ENCODE measurements around the gene CIBAR2.

CIBAR2 gene

GRCh38 chr16:85112364-85112763, at the start of gene CIBAR2:
Gene CIBAR2 (minus strand): TSS chr16:85112472. CDS start chr16:85112352, 120 bp downstream.
- Histone ChIP-seq H3K9ac (ENCODE audit: low read depth, low read length) (no peak within 1 kb of the TSS), H3K27me3 (ENCODE audit: control insufficient read depth, insufficient read depth, low read length) (no peaks in the 10 kb centered on the region), H3K27ac (ENCODE audit: low read depth, low read length) (no peak within 1 kb of the TSS), H3K4me3 (ENCODE audit: low read depth, low read length) (no peak within 1 kb of the TSS), H3K4me1 (ENCODE audit: control insufficient read depth, insufficient read depth, low read length) (peaks cover 4% of the 10 kb centered on the region; the same call in 1 of the 2 replicates), H3K36me3 (ENCODE audit: control insufficient read depth, insufficient read depth, low read length) (no peaks in the 10 kb centered on the region), H3K9me3 (ENCODE audit: control insufficient read depth, insufficient read depth, low read length) (no peaks in the 10 kb centered on the region)

- Histone ChIP-seq H3K4me3 (ENCODE audit: low read depth, low read length) (no peak overlapping the region), H3K36me3 (ENCODE audit: control insufficient read depth, insufficient read depth, low read length) (no peaks in the 10 kb centered on the region), H3K9ac (ENCODE audit: low read depth, low read length) (no peak overlapping the region), H3K27ac (ENCODE audit: low read depth, low read length) (no peak overlapping the region), H3K9me3 (ENCODE audit: control insufficient read depth, insufficient read depth, low read length) (no peaks in the 10 kb centered on the region), H3K4me1 (ENCODE audit: control insufficient read depth, insufficient read depth, low read length) (peaks cover 3% of the 10 kb centered on the region; the same call in 1 of the 2 replicates), H3K27me3 (ENCODE audit: control insufficient read depth, insufficient read depth, low read length) (no peaks in the 10 kb centered on the region)
Measured at GRCh38 chr16:85159179-85159980, 47.1 kb upstream of the CIBAR2 start.

GRCh38 chr16:85158743-85159178, 46.5 kb upstream of the CIBAR2 start:
- H3K27ac ChIP-seq (ENCODE audit: low read depth, low read length) = no peak overlapping the region
- H3K36me3 ChIP-seq (ENCODE audit: control insufficient read depth, insufficient read depth, low read length) = no peaks in the 10 kb centered on the region
- no peaks in the 10 kb centered on the region for H3K9me3 ChIP-seq (ENCODE audit: control insufficient read depth, insufficient read depth, low read length)
- no peak overlapping the region for H3K4me3 ChIP-seq (ENCODE audit: low read depth, low read length)
- H3K4me1 ChIP-seq (ENCODE audit: control insufficient read depth, insufficient read depth, low read length) = peaks cover 3% of the 10 kb centered on the region; the same call in 1 of the 2 replicates
- no peak overlapping the region for H3K9ac ChIP-seq (ENCODE audit: low read depth, low read length)
- H3K27me3 ChIP-seq (ENCODE audit: control insufficient read depth, insufficient read depth, low read length) = no peaks in the 10 kb centered on the region

- H3K27ac ChIP-seq (ENCODE audit: low read depth, low read length) = no peak overlapping the region
- no peak overlapping the region for H3K4me3 ChIP-seq (ENCODE audit: low read depth, low read length)
- no peaks in the 10 kb centered on the region for H3K27me3 ChIP-seq (ENCODE audit: control insufficient read depth, insufficient read depth, low read length)
- H3K4me1 ChIP-seq (ENCODE audit: control insufficient read depth, insufficient read depth, low read length) = peaks cover 3% of the 10 kb centered on the region; the same call in 1 of the 2 replicates
- no peaks in the 10 kb centered on the region for H3K9me3 ChIP-seq (ENCODE audit: control insufficient read depth, insufficient read depth, low read length)
- H3K36me3 ChIP-seq (ENCODE audit: control insufficient read depth, insufficient read depth, low read length) = no peaks in the 10 kb centered on the region
- no peak overlapping the region for H3K9ac ChIP-seq (ENCODE audit: low read depth, low read length)
Measured at GRCh38 chr16:85157813-85158742, 45.8 kb upstream of the CIBAR2 start.

GRCh38 chr16:85157372-85157771, 45.1 kb upstream of the CIBAR2 start:
- Histone ChIP-seq H3K27ac (ENCODE audit: low read depth, low read length) (no peak overlapping the region), H3K9ac (ENCODE audit: low read depth, low read length) (no peak overlapping the region), H3K27me3 (ENCODE audit: control insufficient read depth, insufficient read depth, low read length) (no peaks in the 10 kb centered on the region), H3K9me3 (ENCODE audit: control insufficient read depth, insufficient read depth, low read length) (no peaks in the 10 kb centered on the region), H3K36me3 (ENCODE audit: control insufficient read depth, insufficient read depth, low read length) (no peaks in the 10 kb centered on the region), H3K4me1 (ENCODE audit: control insufficient read depth, insufficient read depth, low read length) (peaks cover 3% of the 10 kb centered on the region; the same call in 1 of the 2 replicates), H3K4me3 (ENCODE audit: low read depth, low read length) (no peak overlapping the region)

- Histone ChIP-seq H3K9ac (ENCODE audit: low read depth, low read length) (no peak overlapping the region), H3K9me3 (ENCODE audit: control insufficient read depth, insufficient read depth, low read length) (no peaks in the 10 kb centered on the region), H3K36me3 (ENCODE audit: control insufficient read depth, insufficient read depth, low read length) (no peaks in the 10 kb centered on the region), H3K4me1 (ENCODE audit: control insufficient read depth, insufficient read depth, low read length) (peaks cover 3% of the 10 kb centered on the region; the same call in 1 of the 2 replicates), H3K27me3 (ENCODE audit: control insufficient read depth, insufficient read depth, low read length) (no peaks in the 10 kb centered on the region), H3K4me3 (ENCODE audit: low read depth, low read length) (no peak overlapping the region), H3K27ac (ENCODE audit: low read depth, low read length) (no peak overlapping the region)
Measured at GRCh38 chr16:85156869-85157268, 44.6 kb upstream of the CIBAR2 start.

- Histone ChIP-seq H3K9me3 (ENCODE audit: control insufficient read depth, insufficient read depth, low read length) (no peaks in the 10 kb centered on the region), H3K27me3 (ENCODE audit: control insufficient read depth, insufficient read depth, low read length) (no peaks in the 10 kb centered on the region), H3K36me3 (ENCODE audit: control insufficient read depth, insufficient read depth, low read length) (no peaks in the 10 kb centered on the region), H3K9ac (ENCODE audit: low read depth, low read length) (no peak overlapping the region), H3K27ac (ENCODE audit: low read depth, low read length) (no peak overlapping the region), H3K4me3 (ENCODE audit: low read depth, low read length) (no peak overlapping the region), H3K4me1 (ENCODE audit: control insufficient read depth, insufficient read depth, low read length) (peaks cover 3% of the 10 kb centered on the region; the same call in 1 of the 2 replicates)
Measured at GRCh38 chr16:85156440-85156839, 44.2 kb upstream of the CIBAR2 start.

GRCh38 chr16:85153656-85154091, 41.4 kb upstream of the CIBAR2 start:
- Histone ChIP-seq H3K27ac (ENCODE audit: low read depth, low read length) (no peak overlapping the region), H3K9me3 (ENCODE audit: control insufficient read depth, insufficient read depth, low read length) (no peaks in the 10 kb centered on the region), H3K4me1 (ENCODE audit: control insufficient read depth, insufficient read depth, low read length) (peaks cover 3% of the 10 kb centered on the region; the same call in 1 of the 2 replicates), H3K9ac (ENCODE audit: low read depth, low read length) (no peak overlapping the region), H3K4me3 (ENCODE audit: low read depth, low read length) (no peak overlapping the region), H3K27me3 (ENCODE audit: control insufficient read depth, insufficient read depth, low read length) (no peaks in the 10 kb centered on the region), H3K36me3 (ENCODE audit: control insufficient read depth, insufficient read depth, low read length) (no peaks in the 10 kb centered on the region)

GRCh38 chr16:85153046-85153445, 40.8 kb upstream of the CIBAR2 start:
- Histone ChIP-seq H3K4me3 (ENCODE audit: low read depth, low read length) (no peak overlapping the region), H3K4me1 (ENCODE audit: control insufficient read depth, insufficient read depth, low read length) (no peaks in the 10 kb centered on the region; the same call in 1 of the 2 replicates), H3K9me3 (ENCODE audit: control insufficient read depth, insufficient read depth, low read length) (no peaks in the 10 kb centered on the region), H3K27ac (ENCODE audit: low read depth, low read length) (no peak overlapping the region), H3K27me3 (ENCODE audit: control insufficient read depth, insufficient read depth, low read length) (no peaks in the 10 kb centered on the region), H3K36me3 (ENCODE audit: control insufficient read depth, insufficient read depth, low read length) (no peaks in the 10 kb centered on the region), H3K9ac (ENCODE audit: low read depth, low read length) (no peak overlapping the region)

GRCh38 chr16:85152414-85153030, 40.2 kb upstream of the CIBAR2 start:
- no peaks in the 10 kb centered on the region for H3K36me3 ChIP-seq (ENCODE audit: control insufficient read depth, insufficient read depth, low read length)
- no peaks in the 10 kb centered on the region for H3K4me1 ChIP-seq (ENCODE audit: control insufficient read depth, insufficient read depth, low read length)
- no peak overlapping the region for H3K27ac ChIP-seq (ENCODE audit: low read depth, low read length)
- no peaks in the 10 kb centered on the region for H3K9me3 ChIP-seq (ENCODE audit: control insufficient read depth, insufficient read depth, low read length)
- no peak overlapping the region for H3K9ac ChIP-seq (ENCODE audit: low read depth, low read length)
- no peaks in the 10 kb centered on the region for H3K27me3 ChIP-seq (ENCODE audit: control insufficient read depth, insufficient read depth, low read length)
- no peak overlapping the region for H3K4me3 ChIP-seq (ENCODE audit: low read depth, low read length)

Measured in HUES48 (cell line).